ENCODE measurements around the gene ZG16B.

Gene ZG16B

DNA sequence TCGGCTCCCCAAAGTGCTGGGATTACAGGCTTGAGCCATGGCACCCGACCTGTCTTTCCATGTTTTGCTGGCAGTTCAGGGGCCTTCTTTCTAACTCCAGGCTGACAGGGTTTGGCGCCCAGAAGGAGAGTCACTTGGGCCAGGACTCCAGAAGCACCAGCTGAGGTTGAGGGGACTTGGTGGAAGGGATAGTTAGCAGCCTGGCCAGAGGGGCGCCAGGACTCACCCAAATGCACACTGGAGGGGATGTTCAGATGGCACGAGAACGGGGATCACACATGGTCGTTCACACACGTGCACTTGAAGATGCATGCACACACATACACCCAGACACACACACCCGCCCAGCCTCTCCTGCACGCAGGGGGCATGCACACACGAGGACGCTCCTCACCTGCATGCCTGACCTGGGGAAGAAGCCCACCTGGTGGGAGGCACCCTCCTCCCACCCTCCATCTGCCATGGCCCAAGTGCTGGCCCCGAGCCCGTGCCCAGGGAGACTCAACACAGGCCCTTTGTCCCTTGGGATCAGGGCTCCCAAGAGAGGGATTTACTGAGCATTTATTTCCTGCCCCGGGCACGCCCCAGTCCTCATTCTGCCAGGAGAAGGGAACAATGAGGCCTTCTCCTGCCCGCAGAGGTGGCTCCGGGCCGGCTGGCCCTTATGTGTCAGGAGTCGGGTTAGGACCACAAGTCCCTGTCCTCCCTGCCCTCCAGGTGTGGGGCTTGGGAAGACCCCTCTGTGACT lies 15.4 kb upstream of the ZG16B start:
- H3K4me3 ChIP-seq (ENCODE audit: low read depth, low read length) = no peak overlapping the region
- TF ChIP-seq, protein P1, sequence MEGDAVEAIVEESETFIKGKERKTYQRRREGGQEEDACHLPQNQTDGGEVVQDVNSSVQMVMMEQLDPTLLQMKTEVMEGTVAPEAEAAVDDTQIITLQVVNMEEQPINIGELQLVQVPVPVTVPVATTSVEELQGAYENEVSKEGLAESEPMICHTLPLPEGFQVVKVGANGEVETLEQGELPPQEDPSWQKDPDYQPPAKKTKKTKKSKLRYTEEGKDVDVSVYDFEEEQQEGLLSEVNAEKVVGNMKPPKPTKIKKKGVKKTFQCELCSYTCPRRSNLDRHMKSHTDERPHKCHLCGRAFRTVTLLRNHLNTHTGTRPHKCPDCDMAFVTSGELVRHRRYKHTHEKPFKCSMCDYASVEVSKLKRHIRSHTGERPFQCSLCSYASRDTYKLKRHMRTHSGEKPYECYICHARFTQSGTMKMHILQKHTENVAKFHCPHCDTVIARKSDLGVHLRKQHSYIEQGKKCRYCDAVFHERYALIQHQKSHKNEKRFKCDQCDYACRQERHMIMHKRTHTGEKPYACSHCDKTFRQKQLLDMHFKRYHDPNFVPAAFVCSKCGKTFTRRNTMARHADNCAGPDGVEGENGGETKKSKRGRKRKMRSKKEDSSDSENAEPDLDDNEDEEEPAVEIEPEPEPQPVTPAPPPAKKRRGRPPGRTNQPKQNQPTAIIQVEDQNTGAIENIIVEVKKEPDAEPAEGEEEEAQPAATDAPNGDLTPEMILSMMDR (IDR thresholded peaks at IDR 0.05; ENCODE audit: control insufficient read depth, extremely low read depth, insufficient read depth) = no peak
- no peak for DNase-seq (ENCODE audit: low read depth)

DNA sequence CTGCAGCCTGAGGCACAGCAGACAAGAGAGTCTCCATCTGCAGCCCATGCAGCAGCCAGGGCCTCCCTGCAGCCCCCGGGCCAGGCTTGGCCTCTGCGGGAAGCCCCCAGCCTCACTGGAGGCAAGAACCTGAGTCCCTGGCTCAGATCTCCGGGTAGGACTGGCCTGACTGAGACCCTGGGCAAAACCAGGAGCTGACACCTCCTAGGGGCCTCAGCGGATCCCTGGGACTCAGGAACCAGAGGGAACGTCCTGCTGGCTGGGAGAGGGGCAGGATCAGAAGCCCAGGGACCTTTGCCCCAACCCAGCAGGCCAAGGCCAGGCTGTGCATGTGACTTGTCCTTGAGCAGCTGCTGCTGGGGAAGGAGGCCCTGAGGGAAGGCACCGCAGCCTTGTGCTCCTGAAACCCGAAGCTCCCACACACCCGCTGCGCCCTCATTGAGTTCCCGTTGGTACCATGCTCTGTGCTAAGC lies 14.8 kb upstream of the ZG16B start:
- TF ChIP-seq, protein P1 (IDR thresholded peaks at IDR 0.05; ENCODE audit: control insufficient read depth, extremely low read depth, insufficient read depth) = no peak
- no peak overlapping the region for H3K4me3 ChIP-seq (ENCODE audit: low read depth, low read length)
- no peak for DNase-seq (ENCODE audit: low read depth)

DNA sequence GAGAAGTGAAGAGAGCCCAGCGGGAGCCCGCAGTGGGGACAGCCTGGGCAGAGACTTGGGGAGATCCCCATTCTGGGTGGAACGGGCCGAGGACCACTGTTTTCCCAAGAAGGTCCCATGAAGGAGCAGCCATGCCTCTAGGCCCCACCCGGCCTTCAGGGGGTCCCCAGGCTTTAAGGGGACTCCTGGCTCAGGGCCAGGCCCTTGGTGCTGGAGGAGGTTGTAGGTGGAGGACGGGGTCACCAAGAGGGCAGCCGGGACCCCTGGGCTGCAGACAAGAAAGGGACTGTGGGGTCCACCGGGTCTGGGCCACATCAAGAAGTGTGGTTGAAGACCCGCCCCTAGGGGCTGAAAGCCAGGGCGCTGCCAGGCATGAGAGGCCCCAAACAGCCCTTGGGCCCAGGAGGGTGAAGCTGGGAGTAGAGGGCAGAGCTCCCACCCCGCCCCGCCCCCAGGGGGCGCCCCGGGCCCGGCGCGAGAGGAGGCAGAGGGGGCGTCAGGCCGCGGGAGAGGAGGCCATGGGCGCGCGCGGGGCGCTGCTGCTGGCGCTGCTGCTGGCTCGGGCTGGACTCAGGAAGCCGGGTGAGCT lies 13.3 kb upstream of the ZG16B start, which contains the start of gene PRSS21:
PRSS21 (plus strand) TSS at position 487 of the 589 bp plus-strand sequence; CDS start at position 519, 32 bp downstream.
- no peak for DNase-seq (ENCODE audit: low read depth)
- TF ChIP-seq, protein P1 (IDR thresholded peaks at IDR 0.05; ENCODE audit: control insufficient read depth, extremely low read depth, insufficient read depth) = no peak
- H3K4me3 ChIP-seq (ENCODE audit: low read depth, low read length) = no peak within 1 kb of the TSS

GRCh38 chr16:2817340-2818271 lies 12.5 kb upstream of the ZG16B start:
- no peak for DNase-seq (ENCODE audit: low read depth)
- no peak overlapping the region for H3K4me3 ChIP-seq (ENCODE audit: low read depth, low read length)

DNA sequence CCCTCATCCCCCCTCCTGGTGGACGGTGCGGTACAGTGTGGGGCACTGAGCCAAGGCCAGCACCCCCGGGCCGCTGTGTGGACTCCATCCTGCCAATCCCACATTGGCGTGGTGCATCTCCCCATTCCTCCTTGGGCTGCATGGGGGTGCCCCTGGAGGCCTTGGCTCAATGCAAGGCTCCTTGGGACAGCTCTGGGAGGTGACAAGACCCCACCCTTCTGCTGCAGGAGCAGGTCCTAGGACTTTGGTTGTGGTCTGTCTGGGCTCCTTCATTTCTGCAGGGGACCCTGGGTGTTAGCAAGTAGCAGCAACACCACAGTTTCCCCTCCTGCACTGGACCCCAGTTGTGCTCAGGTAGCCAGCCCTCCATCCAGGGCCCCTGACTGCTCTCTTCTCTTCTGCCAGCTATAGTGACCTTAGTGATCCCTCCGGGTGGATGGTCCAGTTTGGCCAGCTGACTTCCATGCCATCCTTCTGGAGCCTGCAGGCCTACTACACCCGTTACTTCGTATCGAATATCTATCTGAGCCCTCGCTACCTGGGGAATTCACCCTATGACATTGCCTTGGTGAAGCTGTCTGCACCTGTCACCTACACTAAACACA lies 11.7 kb upstream of the ZG16B start:
- DNase-seq (ENCODE audit: low read depth) = no peak
- H3K4me3 ChIP-seq (ENCODE audit: low read depth, low read length) = no peak overlapping the region
- TF ChIP-seq, protein P1 (IDR thresholded peaks at IDR 0.05; ENCODE audit: control insufficient read depth, extremely low read depth, insufficient read depth) = no peak

More at GRCh38 chr16:2817340-2818271, 12.5 kb upstream of the ZG16B start:
- TF ChIP-seq, protein P1 (IDR thresholded peaks at IDR 0.05; ENCODE audit: control insufficient read depth, extremely low read depth, insufficient read depth) = no peak

GRCh38 chr16:2819179-2819938 lies 10.7 kb upstream of the ZG16B start:
- DNase-seq (ENCODE audit: low read depth) = no peak
- TF ChIP-seq, protein P1 (IDR thresholded peaks at IDR 0.05; ENCODE audit: control insufficient read depth, extremely low read depth, insufficient read depth) = no peak
- no peak overlapping the region for H3K4me3 ChIP-seq (ENCODE audit: low read depth, low read length)
